ENCODE data around the gene TRIM56. TPM values are rescaled to one million over a fixed set of nuclear protein-coding genes. Genes with fewer than 3 reads are reported as not detected.

TRIM56 gene
- total RNA-seq, 4 donors from 2014 or later: 4.2 to 11.4 (median 6.9) TPM

DNA sequence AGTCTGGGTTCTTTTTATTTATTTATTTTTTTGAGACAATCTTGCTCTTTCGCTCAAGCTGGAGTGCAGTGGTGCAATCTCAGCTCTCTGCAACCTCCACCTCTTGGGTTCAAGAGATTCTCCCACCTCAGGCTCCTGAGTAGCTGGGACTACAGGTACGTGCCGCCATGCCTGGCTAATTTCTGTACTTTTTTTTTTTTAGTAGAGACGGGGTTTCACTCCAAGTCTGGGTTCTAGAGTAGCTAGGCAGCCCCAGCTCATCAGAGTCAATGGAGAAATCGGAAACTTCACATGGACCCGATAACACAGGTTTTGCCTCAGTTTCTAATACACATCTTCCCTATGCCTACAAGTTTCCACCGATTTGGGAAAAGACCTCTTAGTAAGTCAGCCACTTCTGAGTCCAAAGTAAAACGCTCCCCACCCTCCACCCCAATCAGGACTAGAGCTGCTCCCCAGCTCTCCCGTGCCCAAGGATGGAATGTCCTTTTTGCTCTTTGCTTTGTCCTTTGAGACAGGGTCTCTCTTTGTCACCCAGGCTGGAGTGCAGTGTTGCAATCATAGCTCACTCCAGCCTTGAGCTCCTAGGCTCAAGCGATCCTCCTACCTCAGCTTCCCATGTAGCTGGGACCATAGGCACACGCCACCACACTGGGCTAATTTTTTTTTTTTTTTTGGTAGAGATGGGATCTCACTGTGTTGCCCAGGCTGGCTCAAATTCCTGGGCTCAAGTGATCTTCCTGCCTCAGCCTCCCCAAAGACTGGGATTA, 37.8 kb downstream of the TRIM56 start:
- peaks cover 9 to 23% (median 22%) of the 10 kb centered on the region in 3 donors for H3K27me3 ChIP-seq
- no peak overlapping the region for H3K4me3 ChIP-seq
- H3K36me3 ChIP-seq: no peaks in the 10 kb centered on the region
- H3K27ac ChIP-seq: peak overlapping the region in 3 of 4 donors; percentile 71 to 79 (median 76)
- DNase-seq: no peak
- no peaks in the 10 kb centered on the region for H3K9me3 ChIP-seq
- in situ Hi-C loops (cut with MboI; ENCODE audit: low sequenced_read_pairs in 4 of 4): no loop called here
- TF ChIP-seq, protein P1, sequence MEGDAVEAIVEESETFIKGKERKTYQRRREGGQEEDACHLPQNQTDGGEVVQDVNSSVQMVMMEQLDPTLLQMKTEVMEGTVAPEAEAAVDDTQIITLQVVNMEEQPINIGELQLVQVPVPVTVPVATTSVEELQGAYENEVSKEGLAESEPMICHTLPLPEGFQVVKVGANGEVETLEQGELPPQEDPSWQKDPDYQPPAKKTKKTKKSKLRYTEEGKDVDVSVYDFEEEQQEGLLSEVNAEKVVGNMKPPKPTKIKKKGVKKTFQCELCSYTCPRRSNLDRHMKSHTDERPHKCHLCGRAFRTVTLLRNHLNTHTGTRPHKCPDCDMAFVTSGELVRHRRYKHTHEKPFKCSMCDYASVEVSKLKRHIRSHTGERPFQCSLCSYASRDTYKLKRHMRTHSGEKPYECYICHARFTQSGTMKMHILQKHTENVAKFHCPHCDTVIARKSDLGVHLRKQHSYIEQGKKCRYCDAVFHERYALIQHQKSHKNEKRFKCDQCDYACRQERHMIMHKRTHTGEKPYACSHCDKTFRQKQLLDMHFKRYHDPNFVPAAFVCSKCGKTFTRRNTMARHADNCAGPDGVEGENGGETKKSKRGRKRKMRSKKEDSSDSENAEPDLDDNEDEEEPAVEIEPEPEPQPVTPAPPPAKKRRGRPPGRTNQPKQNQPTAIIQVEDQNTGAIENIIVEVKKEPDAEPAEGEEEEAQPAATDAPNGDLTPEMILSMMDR (IDR thresholded peaks at IDR 0.05 in 4 of 5, conservative IDR thresholded peaks at IDR 0.05 in 1 of 5): no peak
- TF ChIP-seq POLR2A (IDR thresholded peaks at IDR 0.05): no peak
- peaks cover 21 to 22% of the 10 kb centered on the region in 2 donors for H3K4me1 ChIP-seq
- intact Hi-C loops (cut with DNase I; ENCODE audit: low total_unique reads): no loop called here
- no peak for ATAC-seq

DNA sequence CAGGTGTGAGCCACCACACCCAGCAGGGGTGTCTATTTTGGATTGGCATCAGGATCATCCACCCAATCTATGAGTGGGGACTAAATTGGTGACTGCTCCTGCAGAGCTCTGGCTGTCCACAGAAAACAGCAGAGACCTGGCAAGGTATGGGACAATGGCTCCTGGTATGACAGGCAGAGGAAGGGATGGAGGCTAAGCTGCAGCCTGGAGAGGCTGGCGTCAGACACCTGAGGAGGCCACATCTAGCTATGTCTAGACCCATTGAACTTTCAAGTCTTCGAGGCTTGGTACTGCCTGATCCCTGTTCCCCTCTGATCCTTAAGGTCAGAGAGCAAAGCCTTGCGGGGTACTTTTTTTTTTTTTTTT, 38.4 kb downstream of the TRIM56 start:
- peaks cover 21 to 22% of the 10 kb centered on the region in 2 donors for H3K4me1 ChIP-seq
- in situ Hi-C loops (cut with MboI; ENCODE audit: low sequenced_read_pairs in 4 of 4) (no loop called here), intact Hi-C loops (cut with DNase I; ENCODE audit: low total_unique reads) (no loop called here)
- H3K4me3 ChIP-seq: no peak overlapping the region
- DNase-seq (no peak), ATAC-seq (no peak)
- TF ChIP-seq, protein P1 (IDR thresholded peaks at IDR 0.05 in 4 of 5, conservative IDR thresholded peaks at IDR 0.05 in 1 of 5): no peak
- TF ChIP-seq POLR2A (IDR thresholded peaks at IDR 0.05): no peak
- H3K27me3 ChIP-seq: peaks cover 9 to 23% (median 22%) of the 10 kb centered on the region in 3 donors
- peak overlapping the region in 2 of 4 donors; percentile 76 to 79 for H3K27ac ChIP-seq
- H3K36me3 ChIP-seq: no peaks in the 10 kb centered on the region
- H3K9me3 ChIP-seq: no peaks in the 10 kb centered on the region

DNA sequence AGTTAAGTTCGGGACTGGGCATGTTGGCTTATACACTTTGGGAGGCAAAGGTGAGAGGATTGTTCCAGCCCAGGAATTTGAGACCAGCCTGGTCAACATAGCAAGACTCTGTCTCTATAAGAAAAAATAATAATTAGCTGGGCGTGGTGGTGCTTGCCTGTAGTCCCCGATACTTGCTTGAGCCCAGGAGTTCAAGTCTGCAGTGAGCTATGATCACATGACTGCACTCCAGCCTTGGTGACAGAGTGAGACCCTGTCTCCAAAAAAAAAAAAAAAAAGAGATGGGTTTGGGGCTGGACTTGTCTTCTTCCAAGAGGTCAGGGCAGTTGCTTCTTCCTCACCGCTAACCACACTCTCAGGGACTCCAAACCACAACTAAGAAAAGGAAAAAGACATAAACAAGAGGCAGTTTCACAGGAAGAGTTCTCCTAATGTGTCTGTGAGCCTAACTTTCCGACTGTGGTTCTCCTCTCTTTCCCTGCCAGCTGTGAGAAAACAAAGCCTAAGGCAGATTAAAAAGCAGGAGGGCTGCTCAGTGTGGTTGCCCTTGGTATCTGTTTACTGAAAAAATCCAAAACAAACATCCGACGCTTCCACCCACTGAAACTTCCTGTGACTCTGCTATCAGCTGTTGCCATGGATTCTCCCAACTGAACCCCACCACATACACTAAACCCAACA, 39.2 kb downstream of the TRIM56 start:
- H3K36me3 ChIP-seq: no peaks in the 10 kb centered on the region
- peaks cover 21 to 22% of the 10 kb centered on the region in 2 donors for H3K4me1 ChIP-seq
- peaks cover 9 to 23% (median 22%) of the 10 kb centered on the region in 3 donors for H3K27me3 ChIP-seq
- no peak overlapping the region for H3K4me3 ChIP-seq
- H3K9me3 ChIP-seq: no peaks in the 10 kb centered on the region
- H3K27ac ChIP-seq: peak overlapping the region; percentile 18 to 77 (median 59)
- TF ChIP-seq POLR2A (IDR thresholded peaks at IDR 0.05): no peak
- TF ChIP-seq, protein P1 (IDR thresholded peaks at IDR 0.05 in 4 of 5, conservative IDR thresholded peaks at IDR 0.05 in 1 of 5): no peak
- in situ Hi-C loops (cut with MboI; ENCODE audit: low sequenced_read_pairs in 4 of 4): no loop called here
- ATAC-seq: no peak
- no peak for DNase-seq
- intact Hi-C loops (cut with DNase I; ENCODE audit: low total_unique reads): no loop called here

DNA sequence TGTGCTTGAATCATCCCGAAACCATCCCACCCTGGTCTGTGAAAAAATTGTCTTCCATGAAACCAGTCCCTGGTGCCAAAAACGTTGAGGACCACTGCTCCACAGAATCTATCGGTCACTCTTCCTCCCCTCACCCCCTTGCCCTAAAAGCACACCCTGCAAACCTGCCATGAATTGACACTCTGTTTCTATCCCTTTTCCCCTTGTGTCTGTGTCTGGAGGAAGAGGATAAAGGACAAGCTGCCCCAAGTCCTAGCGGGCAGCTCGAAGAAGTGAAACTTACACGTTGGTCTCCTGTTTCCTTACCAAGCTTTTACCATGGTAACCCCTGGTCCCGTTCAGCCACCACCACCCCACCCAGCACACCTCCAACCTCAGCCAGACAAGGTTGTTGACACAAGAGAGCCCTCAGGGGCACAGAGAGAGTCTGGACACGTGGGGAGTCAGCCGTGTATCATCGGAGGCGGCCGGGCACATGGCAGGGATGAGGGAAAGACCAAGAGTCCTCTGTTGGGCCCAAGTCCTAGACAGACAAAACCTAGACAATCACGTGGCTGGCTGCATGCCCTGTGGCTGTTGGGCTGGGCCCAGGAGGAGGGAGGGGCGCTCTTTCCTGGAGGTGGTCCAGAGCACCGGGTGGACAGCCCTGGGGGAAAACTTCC, 40.8 kb downstream of the TRIM56 start:
- TF ChIP-seq POLR2A (IDR thresholded peaks at IDR 0.05): no peak
- TF ChIP-seq, protein P1 (IDR thresholded peaks at IDR 0.05 in 4 of 5, conservative IDR thresholded peaks at IDR 0.05 in 1 of 5): no peak
- Histone ChIP-seq H3K9me3 (no peaks in the 10 kb centered on the region), H3K4me1 (peaks cover 21 to 22% of the 10 kb centered on the region in 2 donors), H3K27ac (peak overlapping the region; percentile 68 to 82 (median 75)), H3K36me3 (no peaks in the 10 kb centered on the region), H3K4me3 (peak overlapping the region; percentile 18 to 48 (median 34)), H3K27me3 (peaks cover 9 to 22% (median 19%) of the 10 kb centered on the region in 3 donors)
- in situ Hi-C loops (cut with MboI; ENCODE audit: low sequenced_read_pairs in 4 of 4): no loop called here
- intact Hi-C loops (cut with DNase I; ENCODE audit: low total_unique reads): no loop called here
- DNase-seq (peak; percentile 16 to 56), ATAC-seq (peak; percentile 7 to 8)

All from gastrocnemius medialis (tissue), 4 donors.